Measurements from ENCODE around the gene CTNNA1. TPM values are rescaled to one million over a fixed set of nuclear protein-coding genes. Genes with fewer than 3 reads are reported as not detected.

Gene CTNNA1
- polyA plus RNA-seq, 1 experiment = 140 TPM

- Histone ChIP-seq H3K27me3 (ENCODE audit: control insufficient read depth, insufficient read depth, low read length) (no peaks in the 10 kb centered on the region), H3K4me3 (ENCODE audit: low read depth, low read length) (no peak overlapping the region), H3K9me3 (ENCODE audit: control insufficient read depth, insufficient read depth, low read length) (no peaks in the 10 kb centered on the region; the same call in 1 of the 2 replicates), H3K27ac (ENCODE audit: low read depth, low read length) (no peak overlapping the region)
- ChIA-PET CTCF (no interaction called here), POLR2A (no interaction called here)
- TF ChIP-seq CTCF (IDR thresholded peaks at IDR 0.05; ENCODE audit: low read depth, low read length) = no peak
- no peak for DNase-seq (ENCODE audit: low read depth, low spot score)
These were observed 195.4 kb downstream of the CTNNA1 start for GRCh38 chr5:138948471-138949222.

GRCh38 chr5:138949223-138949574 lies 196.0 kb downstream of the CTNNA1 start:
- no peak for DNase-seq (ENCODE audit: low read depth, low spot score)
- no peak for TF ChIP-seq CTCF (IDR thresholded peaks at IDR 0.05; ENCODE audit: low read depth, low read length)
- no peaks in the 10 kb centered on the region; the same call in 1 of the 2 replicates for H3K9me3 ChIP-seq (ENCODE audit: control insufficient read depth, insufficient read depth, low read length)
- ChIA-PET CTCF (no interaction called here), POLR2A (no interaction called here)
- H3K4me3 ChIP-seq (ENCODE audit: low read depth, low read length) = no peak overlapping the region
- no peak overlapping the region for H3K27ac ChIP-seq (ENCODE audit: low read depth, low read length)
- no peaks in the 10 kb centered on the region for H3K27me3 ChIP-seq (ENCODE audit: control insufficient read depth, insufficient read depth, low read length)

- ChIA-PET CTCF (no interaction called here), POLR2A (no interaction called here)
- Histone ChIP-seq H3K4me3 (ENCODE audit: low read depth, low read length) (no peak overlapping the region), H3K27me3 (ENCODE audit: control insufficient read depth, insufficient read depth, low read length) (no peaks in the 10 kb centered on the region), H3K9me3 (ENCODE audit: control insufficient read depth, insufficient read depth, low read length) (no peaks in the 10 kb centered on the region; the same call in 1 of the 2 replicates), H3K27ac (ENCODE audit: low read depth, low read length) (no peak overlapping the region)
- DNase-seq (ENCODE audit: low read depth, low spot score) = no peak
- TF ChIP-seq CTCF (IDR thresholded peaks at IDR 0.05; ENCODE audit: low read depth, low read length) = no peak
These were observed 196.8 kb downstream of the CTNNA1 start for GRCh38 chr5:138949988-138950387.

GRCh38 chr5:138950421-138951031 lies 197.3 kb downstream of the CTNNA1 start:
- DNase-seq (ENCODE audit: low read depth, low spot score) = no peak
- TF ChIP-seq CTCF (IDR thresholded peaks at IDR 0.05; ENCODE audit: low read depth, low read length) = no peak
- Histone ChIP-seq H3K27me3 (ENCODE audit: control insufficient read depth, insufficient read depth, low read length) (no peaks in the 10 kb centered on the region), H3K9me3 (ENCODE audit: control insufficient read depth, insufficient read depth, low read length) (no peaks in the 10 kb centered on the region; the same call in 1 of the 2 replicates), H3K4me3 (ENCODE audit: low read depth, low read length) (no peak overlapping the region), H3K27ac (ENCODE audit: low read depth, low read length) (no peak overlapping the region)
- CTCF ChIA-PET = no interaction called here
- POLR2A ChIA-PET = interaction anchor here (0.5 kb wide), 1 partner anchor 274 kb away, joined by 4 read pairs; no protein-coding TSS in a partner anchor
